OCI-LY3 (cell line): ENCODE results near the gene NTRK2.

Source experiments
- H2AFZ ChIP-seq: fragments of 200-600, 300-600 bp; shearing (Covaris generic); 2 replicates; pipeline ENCODE4 v1.6.0; 2014; ENCODE audit warnings: antibody characterized with exemption, low read depth, low read length
- H3K27ac ChIP-seq: fragments of 200-600, 300-600 bp; sonication (generic); 2 replicates; pipeline ENCODE4 v1.5.1; 2014; ENCODE audit warnings: mild to moderate bottlenecking, low read length, moderate library complexity, mixed read lengths
- H3K27me3 ChIP-seq: fragments of 200-600, 300-600 bp; sonication (generic); 2 replicates; pipeline ENCODE4 v1.6.1; 2014; ENCODE audit warnings: low read depth, low read length, mixed read lengths
- H3K36me3 ChIP-seq: fragments of 200-600, 300-600 bp; sonication (generic); replicated peaks from 2 replicates; pipeline ENCODE3; 2014; ENCODE audit warnings: low read depth, low read length, mixed read lengths
- H3K4me1 ChIP-seq: fragments of 300-600, 200-600 bp; sonication (generic); 2 replicates; pipeline ENCODE4 v1.6.1; 2014; ENCODE audit warnings: low read length, mixed read lengths
- H3K4me2 ChIP-seq: fragments of 200-600, 300-600 bp; sonication (generic); 2 replicates; pipeline ENCODE4 v1.6.1; 2014; ENCODE audit warnings: low read length, mixed read lengths
- H3K4me3 ChIP-seq: fragments of 300-600, 200-600 bp; sonication (generic); 2 replicates; pipeline ENCODE4 v1.5.1; 2014; ENCODE audit warnings: antibody characterized with exemption, mild to moderate bottlenecking, low read length, moderate library complexity
- H3K79me2 ChIP-seq: fragments of 300-600, 200-600 bp; shearing (Covaris generic); 2 replicates; pipeline ENCODE4 v1.6.1; 2014; ENCODE audit warnings: mild to moderate bottlenecking, low read length, mixed read lengths
- H3K9ac ChIP-seq: fragments of 300-600, 200-600 bp; shearing (Covaris generic); 2 replicates; pipeline ENCODE4 v1.6.0; 2014; ENCODE audit warnings: mild to moderate bottlenecking, low read length, moderate library complexity
- H3K9me3 ChIP-seq: fragments of 200-600, 300-600 bp; shearing (Covaris generic); 2 replicates; pipeline ENCODE4 v1.6.1; 2014; ENCODE audit warnings: low read length, mixed read lengths; ENCODE audit not compliant: insufficient read depth
- H4K20me1 ChIP-seq: fragments of 200-600, 300-600 bp; sonication (generic); 2 replicates; pipeline ENCODE4 v1.6.1; 2016; ENCODE audit warnings: low read length, mixed read lengths; ENCODE audit not compliant: insufficient read depth
- CTCF ChIP-seq: fragments of 200-600, 300-600 bp; sonication (generic); IDR thresholded peaks from 2 replicates; pipeline ENCODE4 v1.5.1; 2014; ENCODE audit warnings: antibody characterized with exemption, low read length, low read depth
- EZH2phosphoT487 ChIP-seq: fragments of 200-600 bp; shearing (Covaris generic); IDR thresholded peaks from 2 replicates; pipeline ENCODE4 v1.6.1; 2018; ENCODE audit warnings: antibody characterized with exemption, mixed run types, low read depth

The NTRK2 gene

GRCh38 chr9:85027870-85028269 lies 358.3 kb downstream of the NTRK2 start:
- H2AFZ ChIP-seq, result no peak overlapping the region
- no peak overlapping the region for H3K4me2 ChIP-seq
- no peak overlapping the region for H3K9ac ChIP-seq
- no peak for TF ChIP-seq CTCF
- no peak for TF ChIP-seq EZH2phosphoT487
- H3K36me3 ChIP-seq, result no peaks in the 10 kb centered on the region
- no peaks in the 10 kb centered on the region for H3K79me2 ChIP-seq
- H4K20me1 ChIP-seq, result no peaks in the 10 kb centered on the region
- no peak overlapping the region for H3K4me3 ChIP-seq
- H3K9me3 ChIP-seq, result 0 out of 2 replicates have a peak, but pooled peaks cover 4% of the 10 kb centered on the region
- no peak overlapping the region for H3K27ac ChIP-seq
- no peaks in the 10 kb centered on the region for H3K27me3 ChIP-seq
- peaks cover 12% of the 10 kb centered on the region for H3K4me1 ChIP-seq

- Histone ChIP-seq H3K79me2 (no peaks in the 10 kb centered on the region), H2AFZ (peak overlapping the region; percentile 53; the same call in 1 of the 2 replicates), H3K4me2 (no peak overlapping the region), H3K4me3 (no peak overlapping the region), H3K9ac (no peak overlapping the region), H3K4me1 (peaks cover 7% of the 10 kb centered on the region), H3K36me3 (no peaks in the 10 kb centered on the region), H3K9me3 (0 out of 2 replicates have a peak, but pooled peaks cover 4% of the 10 kb centered on the region), H3K27ac (no peak overlapping the region), H4K20me1 (no peaks in the 10 kb centered on the region), H3K27me3 (no peaks in the 10 kb centered on the region)
- TF ChIP-seq EZH2phosphoT487 (no peak), CTCF (peak; percentile 4; the same call in 1 of the 2 replicates)
These were observed 360.8 kb downstream of the NTRK2 start for GRCh38 chr9:85030316-85030715.

DNA sequence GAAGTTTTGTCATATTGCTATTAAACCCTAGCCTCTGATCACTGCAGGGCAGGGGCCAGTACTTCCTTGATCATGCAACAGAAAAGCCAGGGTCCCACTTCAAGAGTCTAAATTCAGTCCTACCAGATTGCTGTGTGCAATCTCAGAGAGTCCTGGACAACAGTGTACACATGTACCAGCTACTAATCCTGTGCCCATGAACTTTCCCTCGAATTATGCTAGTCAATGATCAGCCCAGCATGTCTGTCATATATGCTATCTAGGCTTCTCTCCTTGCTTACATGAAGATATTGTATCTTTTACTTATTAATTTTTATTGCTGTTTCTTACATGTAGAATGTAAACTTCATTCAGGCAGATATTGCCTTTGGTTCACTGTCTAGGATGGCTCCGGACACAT lies 367.0 kb downstream of the NTRK2 start:
- no peak overlapping the region for H3K4me3 ChIP-seq
- H4K20me1 ChIP-seq, result no peaks in the 10 kb centered on the region
- H3K36me3 ChIP-seq, result no peaks in the 10 kb centered on the region
- H3K27ac ChIP-seq, result no peak overlapping the region
- H2AFZ ChIP-seq, result no peak overlapping the region
- no peak for TF ChIP-seq EZH2phosphoT487
- TF ChIP-seq CTCF, result no peak
- no peak overlapping the region for H3K4me2 ChIP-seq
- H3K27me3 ChIP-seq, result no peaks in the 10 kb centered on the region
- 0 out of 2 replicates have a peak, but pooled peaks cover 4% of the 10 kb centered on the region for H3K9me3 ChIP-seq
- no peaks in the 10 kb centered on the region for H3K79me2 ChIP-seq
- no peak overlapping the region for H3K9ac ChIP-seq
- H3K4me1 ChIP-seq, result peaks cover 6% of the 10 kb centered on the region

GRCh38 chr9:85038061-85038460 lies 368.5 kb downstream of the NTRK2 start:
- peaks cover 6% of the 10 kb centered on the region for H3K4me1 ChIP-seq
- no peak overlapping the region for H3K4me3 ChIP-seq
- H3K27me3 ChIP-seq, result no peaks in the 10 kb centered on the region
- no peak overlapping the region for H3K4me2 ChIP-seq
- no peaks in the 10 kb centered on the region for H4K20me1 ChIP-seq
- no peak for TF ChIP-seq EZH2phosphoT487
- H3K79me2 ChIP-seq, result no peaks in the 10 kb centered on the region
- H3K36me3 ChIP-seq, result no peaks in the 10 kb centered on the region
- H2AFZ ChIP-seq, result no peak overlapping the region
- H3K9ac ChIP-seq, result no peak overlapping the region
- H3K9me3 ChIP-seq, result no peaks in the 10 kb centered on the region
- H3K27ac ChIP-seq, result no peak overlapping the region
